Gastroesophageal sphincter (tissue), 4 donors: ENCODE results near the gene MAJIN. TPM values are rescaled to one million over a fixed set of nuclear protein-coding genes. Genes with fewer than 3 reads are reported as not detected.

Experiments
- ATAC-seq: fragments of 150-250 bp; one replicate; pipeline ENCODE4 v1.9.1; 2016; ENCODE audit warnings: mild to moderate bottlenecking, moderate library complexity
- H3K27ac ChIP-seq, 4 donors: fragments of 200-600 bp; sonication (generic) in 3 of 4; 1 replicate in 3 of 4; 2 replicates in 1 of 4; pipeline ENCODE4 v1.5.1; 2016 to 2019
- H3K27me3 ChIP-seq: fragments of 200-600 bp; sonication (generic); one replicate; pipeline ENCODE4 v1.5.1; 2019
- H3K36me3 ChIP-seq, 2 donors: fragments of 200-600 bp; sonication (generic); one replicate each; pipeline ENCODE4 v1.5.1; 2019; ENCODE audit warnings: control low read depth in 1 of 2
- H3K4me1 ChIP-seq, 3 donors: fragments of 200-600 bp; sonication (generic); 1 replicate in 2 of 3; 2 replicates in 1 of 3; pipeline ENCODE4 v1.5.1; 2016 to 2019; ENCODE audit warnings: control low read depth in 2 of 3
- H3K4me3 ChIP-seq, 2 donors: fragments of 200-600 bp; sonication (generic); one replicate each; pipeline ENCODE4 v1.5.1; 2019; ENCODE audit warnings: mild to moderate bottlenecking in 1 of 2, moderate library complexity in 1 of 2
- H3K9me3 ChIP-seq, 3 donors: fragments of 200-600 bp; sonication (generic); one replicate each; pipeline ENCODE4 v1.5.1; 2017 to 2019; ENCODE audit warnings: control low read depth in 2 of 3
- EP300 ChIP-seq: sonication (generic); formaldehyde crosslinking; IDR thresholded peaks from one replicate; pipeline ENCODE4 v1.6.1; 2017; ENCODE audit warnings: antibody characterized with exemption, mild to moderate bottlenecking
- POLR2A ChIP-seq, 2 donors: fragments of 450-650 bp; IDR thresholded peaks; one replicate each; pipeline ENCODE4 v1.6.1; 2017; ENCODE audit warnings: antibody characterized with exemption in 2 of 2, mild to moderate bottlenecking in 2 of 2, moderate library complexity in 1 of 2
- POLR2AphosphoS5 ChIP-seq: sonication (generic); formaldehyde crosslinking; IDR thresholded peaks from one replicate; pipeline ENCODE4 v1.6.1; 2017; ENCODE audit warnings: antibody characterized with exemption
- whole genome bisulfite sequencing, 2 donors: methylation state at CpG; one replicate each; pipeline ENCODE4 v1.1.5; 2018; ENCODE audit warnings: low coverage in 1 of 2; 5-methylcytosine and 5-hydroxymethylcytosine counted together
- total RNA-seq, 4 donors: library from RNA; depleted of rRNA; stranded (reverse); fragments of >200 nt; gene quantifications; one replicate each; pipeline ENCODE4 v1.1.0, GENCODE V29; 2016
- TF ChIP-seq, protein P1 (sequence below), 4 experiments: fragments of 200-600 bp in 2 of 4; fragments of 450-650 bp in 2 of 4; sonication (generic) in 1 of 4; IDR thresholded peaks; one replicate each; pipeline ENCODE4 v1.5.1; 2017 to 2019; ENCODE audit warnings: antibody characterized with exemption in 4 of 4, mild to moderate bottlenecking in 2 of 4, moderate library complexity in 2 of 4

The MAJIN gene
- total RNA-seq, 4 donors from 2014 or later = not detected

- 48 to 76% methylated on average over 3 of the region's 3 CpGs for WGBS, 2 donors
- Histone ChIP-seq H3K4me1 (no peaks in the 10 kb centered on the region), H3K36me3 (no peaks in the 10 kb centered on the region), H3K27ac (no peak overlapping the region), H3K4me3 (no peak overlapping the region), H3K27me3 (peaks cover 23% of the 10 kb centered on the region), H3K9me3 (no peaks in the 10 kb centered on the region)
- TF ChIP-seq, protein P1, sequence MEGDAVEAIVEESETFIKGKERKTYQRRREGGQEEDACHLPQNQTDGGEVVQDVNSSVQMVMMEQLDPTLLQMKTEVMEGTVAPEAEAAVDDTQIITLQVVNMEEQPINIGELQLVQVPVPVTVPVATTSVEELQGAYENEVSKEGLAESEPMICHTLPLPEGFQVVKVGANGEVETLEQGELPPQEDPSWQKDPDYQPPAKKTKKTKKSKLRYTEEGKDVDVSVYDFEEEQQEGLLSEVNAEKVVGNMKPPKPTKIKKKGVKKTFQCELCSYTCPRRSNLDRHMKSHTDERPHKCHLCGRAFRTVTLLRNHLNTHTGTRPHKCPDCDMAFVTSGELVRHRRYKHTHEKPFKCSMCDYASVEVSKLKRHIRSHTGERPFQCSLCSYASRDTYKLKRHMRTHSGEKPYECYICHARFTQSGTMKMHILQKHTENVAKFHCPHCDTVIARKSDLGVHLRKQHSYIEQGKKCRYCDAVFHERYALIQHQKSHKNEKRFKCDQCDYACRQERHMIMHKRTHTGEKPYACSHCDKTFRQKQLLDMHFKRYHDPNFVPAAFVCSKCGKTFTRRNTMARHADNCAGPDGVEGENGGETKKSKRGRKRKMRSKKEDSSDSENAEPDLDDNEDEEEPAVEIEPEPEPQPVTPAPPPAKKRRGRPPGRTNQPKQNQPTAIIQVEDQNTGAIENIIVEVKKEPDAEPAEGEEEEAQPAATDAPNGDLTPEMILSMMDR (IDR thresholded peaks at IDR 0.05) = no peak
- TF ChIP-seq POLR2AphosphoS5 (no peak), EP300 (no peak)
- ATAC-seq = no peak
These were observed 12.4 kb downstream of the MAJIN start for GRCh38 chr11:64959498-64959897.

- no peak for TF ChIP-seq POLR2AphosphoS5
- TF ChIP-seq POLR2A (IDR thresholded peaks at IDR 0.05) = no peak
- TF ChIP-seq EP300 = no peak
- TF ChIP-seq, protein P1 (IDR thresholded peaks at IDR 0.05) = no peak
- no peaks in the 10 kb centered on the region for H3K36me3 ChIP-seq
- H3K27me3 ChIP-seq = peaks cover 38% of the 10 kb centered on the region
- no peak for ATAC-seq
- H3K4me3 ChIP-seq = no peak overlapping the region
- no peaks in the 10 kb centered on the region for H3K4me1 ChIP-seq
- H3K9me3 ChIP-seq = no peaks in the 10 kb centered on the region
- 47 to 51% methylated on average over 4 to 5 of the region's 5 CpGs for WGBS, 2 donors
- no peak overlapping the region for H3K27ac ChIP-seq
These were observed 17.7 kb downstream of the MAJIN start for GRCh38 chr11:64954201-64954600.

GRCh38 chr11:64951529-64951928, 20.4 kb downstream of the MAJIN start:
- H3K4me3 ChIP-seq = no peak overlapping the region
- no peaks in the 10 kb centered on the region for H3K36me3 ChIP-seq
- H3K4me1 ChIP-seq = no peaks in the 10 kb centered on the region
- H3K9me3 ChIP-seq = no peaks in the 10 kb centered on the region
- peaks cover 22% of the 10 kb centered on the region for H3K27me3 ChIP-seq
- TF ChIP-seq, protein P1 (IDR thresholded peaks at IDR 0.05) = no peak
- TF ChIP-seq POLR2A (IDR thresholded peaks at IDR 0.05) (no peak), POLR2AphosphoS5 (no peak), EP300 (no peak)
- no peak overlapping the region for H3K27ac ChIP-seq
- no peak for ATAC-seq
- 63 to 67% methylated on average over 4 of the region's 4 CpGs for WGBS, 2 donors

GRCh38 chr11:64947208-64947814, 24.6 kb downstream of the MAJIN start:
- Histone ChIP-seq H3K27me3 (peaks cover 13% of the 10 kb centered on the region), H3K27ac (no peak overlapping the region), H3K4me1 (no peaks in the 10 kb centered on the region), H3K36me3 (no peaks in the 10 kb centered on the region), H3K4me3 (no peak overlapping the region), H3K9me3 (no peaks in the 10 kb centered on the region)
- no peak for TF ChIP-seq POLR2A (IDR thresholded peaks at IDR 0.05)
- TF ChIP-seq POLR2AphosphoS5 = no peak
- TF ChIP-seq, protein P1 (IDR thresholded peaks at IDR 0.05) = no peak
- no peak for TF ChIP-seq EP300
- WGBS, 2 donors = 28% methylated on average over 5 of the region's 5 CpGs; no CpG with 5 or more reads in 1 of the 2 donors
- ATAC-seq = peak; percentile 66

DNA sequence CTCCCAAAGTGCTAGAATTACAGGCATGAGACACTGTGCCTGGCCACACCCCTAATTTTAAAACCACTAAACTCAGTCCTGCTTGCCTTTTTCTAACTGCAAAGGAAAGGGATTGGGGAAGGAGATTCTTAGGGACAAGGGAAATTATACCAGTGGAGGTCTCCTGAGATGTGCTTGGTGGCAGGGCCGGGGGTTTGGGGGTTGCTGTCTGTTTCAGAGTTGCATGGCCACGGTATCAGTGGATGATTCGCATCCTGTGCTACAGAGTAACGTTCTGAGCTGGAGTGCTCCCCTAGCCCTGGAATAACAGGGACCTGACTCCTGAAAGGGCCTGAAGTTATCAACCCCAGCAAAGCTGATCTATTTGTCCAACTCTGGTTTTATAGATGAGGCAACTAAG, 35.4 kb downstream of the MAJIN start:
- ATAC-seq = no peak
- no peak for TF ChIP-seq POLR2AphosphoS5
- peaks cover 0 to 38% of the 10 kb centered on the region in 2 donors for H3K36me3 ChIP-seq
- 62 to 92% methylated on average over 2 to 3 of the region's 4 CpGs for WGBS, 2 donors
- no peaks in the 10 kb centered on the region for H3K9me3 ChIP-seq
- no peak overlapping the region for H3K27ac ChIP-seq
- no peak overlapping the region for H3K4me3 ChIP-seq
- peaks cover 0 to 8% (median 0%) of the 10 kb centered on the region in 3 donors for H3K4me1 ChIP-seq
- no peaks in the 10 kb centered on the region for H3K27me3 ChIP-seq
